ENCODE data around the gene FSIP1.

The FSIP1 gene

GRCh38 chr15:39793923-39794322 is 11.3 kb upstream of the FSIP1 start:
- in situ Hi-C loops (cut with HindIII; ENCODE audit: low sequenced_read_pairs), result no loop called here

DNA sequence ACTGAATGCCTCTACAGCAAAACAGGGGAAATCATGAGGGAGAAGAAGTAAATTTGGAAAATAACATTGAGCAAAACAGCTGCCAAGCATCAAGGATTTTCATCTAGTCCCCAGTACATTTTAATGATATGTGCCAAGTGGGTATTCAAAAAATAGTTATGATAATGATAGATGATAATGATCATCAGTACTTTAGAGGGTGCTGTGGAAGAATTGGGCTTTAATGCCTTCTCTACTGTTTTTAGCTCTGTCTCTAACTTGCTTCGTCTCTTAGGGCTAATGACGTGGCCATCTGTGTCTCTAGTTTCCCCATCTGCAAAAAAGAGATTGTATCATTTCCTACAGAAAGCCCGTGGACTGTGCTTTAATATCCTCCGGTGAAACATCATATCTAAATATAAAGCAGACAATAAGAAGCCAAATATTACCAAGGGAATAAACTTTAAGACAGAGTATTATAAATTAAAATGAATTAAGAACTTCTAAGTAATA is 10.2 kb upstream of the FSIP1 start:
- in situ Hi-C loops (cut with HindIII; ENCODE audit: low sequenced_read_pairs), result no loop called here

DNA sequence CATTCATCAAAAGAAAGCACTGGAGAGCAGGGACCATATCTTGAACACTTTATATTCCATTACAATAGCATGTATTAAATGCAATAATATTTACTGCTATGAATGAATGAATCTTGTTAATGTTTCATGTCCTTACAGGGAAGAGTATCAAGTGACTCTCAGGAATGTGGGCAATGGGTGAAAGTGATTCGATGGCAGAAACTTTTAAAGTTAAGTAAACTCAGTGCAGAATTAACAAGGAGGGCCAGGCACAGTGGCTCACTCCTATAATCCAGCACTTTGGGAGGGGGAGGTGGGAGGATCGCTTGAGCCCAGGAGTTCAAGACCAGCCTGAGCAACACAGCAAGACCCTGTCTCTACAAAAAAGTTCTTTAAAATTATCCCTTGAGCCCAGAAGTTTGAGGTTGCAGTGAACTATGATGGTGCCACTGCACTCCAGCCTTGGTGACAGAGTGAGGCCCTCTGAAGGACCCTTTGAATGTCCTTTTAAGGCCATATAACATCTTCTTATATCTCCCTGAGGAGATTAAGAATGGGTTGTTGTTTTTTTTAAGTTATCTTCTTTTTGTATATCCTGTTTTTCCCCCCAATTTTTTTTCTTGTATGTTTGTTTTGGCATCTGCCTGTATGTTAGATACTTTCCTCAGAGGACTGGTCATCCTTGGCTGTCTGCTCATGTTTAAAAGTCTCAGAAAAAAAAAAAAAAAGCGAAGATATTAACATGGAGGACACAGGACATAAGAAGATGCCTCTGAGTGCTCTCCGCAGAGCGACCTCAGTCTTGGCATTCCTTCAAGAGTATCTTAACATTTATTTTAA is 9.6 kb upstream of the FSIP1 start:
- in situ Hi-C loops (cut with HindIII; ENCODE audit: low sequenced_read_pairs), result no loop called here

GRCh38 chr15:39789736-39790135 is 7.1 kb upstream of the FSIP1 start:
- in situ Hi-C loops (cut with HindIII; ENCODE audit: low sequenced_read_pairs), result no loop called here

DNA sequence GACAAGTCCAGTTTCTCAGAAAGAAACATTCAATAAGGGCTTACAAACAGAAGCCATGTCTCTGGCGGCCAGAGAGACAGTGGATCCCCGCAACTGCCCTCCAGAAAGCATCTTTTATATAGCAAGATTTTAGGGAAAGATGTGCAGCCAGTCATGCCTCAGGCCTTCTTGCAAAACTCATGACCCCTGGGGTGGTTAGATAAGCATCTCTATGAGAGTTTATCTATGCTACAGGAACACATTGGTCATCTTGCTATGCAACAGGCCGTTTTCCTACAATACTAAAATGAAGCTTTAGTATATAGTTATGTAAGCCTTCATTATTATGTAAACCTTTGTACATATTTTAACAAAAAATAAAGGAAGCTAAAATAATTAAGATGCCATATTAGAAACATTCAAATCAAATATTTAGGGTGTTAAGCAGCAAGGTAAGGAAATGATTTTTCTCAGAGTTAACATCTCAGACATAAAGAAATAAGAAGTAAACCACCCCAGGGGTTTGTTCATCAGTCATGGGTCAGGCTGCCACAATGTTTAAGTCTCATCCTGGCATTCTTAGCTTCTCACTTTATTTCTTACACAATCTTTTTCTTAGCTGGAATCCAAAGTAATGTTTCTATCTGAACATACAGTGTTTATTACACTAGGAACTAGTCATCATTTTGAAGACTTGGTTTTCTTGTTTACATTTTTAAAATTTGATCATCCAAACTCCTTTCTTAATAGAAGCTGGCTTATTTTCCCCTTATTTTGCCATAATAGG is 6.3 kb upstream of the FSIP1 start:
- in situ Hi-C loops (cut with HindIII; ENCODE audit: low sequenced_read_pairs), result no loop called here

DNA sequence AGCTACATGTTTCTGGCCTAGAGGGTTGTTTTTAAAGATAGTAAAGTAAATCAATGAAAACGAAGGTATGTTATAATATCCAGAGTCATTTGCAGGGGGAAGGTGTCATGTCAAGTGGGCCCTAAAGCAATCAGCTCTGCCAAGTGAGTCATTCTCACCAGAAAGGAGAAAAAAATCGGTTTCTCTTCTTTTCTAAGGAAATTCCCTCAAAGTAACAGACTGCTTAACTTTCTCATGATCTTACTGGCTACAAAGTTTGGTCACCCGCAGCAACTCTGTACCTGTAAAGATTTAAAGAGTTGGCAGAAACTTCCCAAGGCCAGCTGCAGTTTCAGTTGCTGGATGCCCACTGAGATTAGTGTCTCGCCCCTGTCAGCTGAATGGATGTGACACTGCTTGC is 5.5 kb upstream of the FSIP1 start:
- in situ Hi-C loops (cut with HindIII; ENCODE audit: low sequenced_read_pairs), result no loop called here

GRCh38 chr15:39787479-39787878 is 4.8 kb upstream of the FSIP1 start:
- in situ Hi-C loops (cut with HindIII; ENCODE audit: low sequenced_read_pairs), result no loop called here

DNA sequence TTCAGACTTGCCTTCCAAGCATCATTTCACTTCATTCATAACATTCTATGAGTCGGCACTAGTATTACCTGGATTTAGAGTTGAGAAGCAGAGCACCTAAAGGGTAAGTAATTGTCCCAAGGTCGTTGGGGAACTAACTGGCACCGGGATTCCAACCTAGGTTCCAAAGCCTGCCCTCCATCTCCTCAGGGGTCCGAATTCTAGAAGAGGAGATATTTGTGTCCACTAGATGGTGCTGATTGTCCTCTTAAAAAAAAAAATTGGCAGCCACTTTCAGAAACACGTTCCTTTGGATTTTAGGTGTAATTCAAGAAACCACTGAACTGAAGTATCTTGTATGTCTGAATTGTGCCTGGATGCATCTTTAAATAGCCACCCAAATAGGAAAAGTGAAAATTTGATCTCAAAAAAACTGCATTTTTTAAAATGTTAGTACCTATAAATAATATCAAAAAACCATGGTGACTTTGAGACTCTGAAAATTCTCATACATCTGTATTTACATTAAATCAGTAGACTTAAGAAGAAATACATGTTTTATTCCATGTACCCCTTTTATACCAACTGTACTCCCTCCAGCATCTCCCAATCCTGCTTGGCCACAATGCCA is 3.9 kb upstream of the FSIP1 start:
- in situ Hi-C loops (cut with HindIII; ENCODE audit: low sequenced_read_pairs), result no loop called here

GRCh38 chr15:39785841-39786240 is 3.2 kb upstream of the FSIP1 start:
- in situ Hi-C loops (cut with HindIII; ENCODE audit: low sequenced_read_pairs), result no loop called here

DNA sequence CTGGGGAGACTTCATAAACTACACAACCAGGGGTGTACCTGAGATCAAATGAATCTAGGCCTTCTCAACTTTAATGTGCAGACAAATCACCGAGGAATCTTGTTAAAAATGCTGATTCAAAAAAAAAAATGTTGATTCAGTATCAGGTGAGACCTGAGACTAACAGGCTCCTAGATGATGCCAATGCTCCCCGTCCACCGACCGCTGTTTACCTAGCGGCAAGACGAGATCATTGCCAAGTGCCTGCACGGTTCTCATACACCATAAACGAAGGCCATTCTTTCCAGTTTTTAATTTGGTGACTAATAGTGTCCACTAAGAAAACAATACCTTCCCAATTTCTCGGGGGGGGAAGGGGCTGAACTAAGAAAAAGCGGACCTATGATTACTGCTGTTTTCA is 2.5 kb upstream of the FSIP1 start:
- in situ Hi-C loops (cut with HindIII; ENCODE audit: low sequenced_read_pairs), result no loop called here

DNA sequence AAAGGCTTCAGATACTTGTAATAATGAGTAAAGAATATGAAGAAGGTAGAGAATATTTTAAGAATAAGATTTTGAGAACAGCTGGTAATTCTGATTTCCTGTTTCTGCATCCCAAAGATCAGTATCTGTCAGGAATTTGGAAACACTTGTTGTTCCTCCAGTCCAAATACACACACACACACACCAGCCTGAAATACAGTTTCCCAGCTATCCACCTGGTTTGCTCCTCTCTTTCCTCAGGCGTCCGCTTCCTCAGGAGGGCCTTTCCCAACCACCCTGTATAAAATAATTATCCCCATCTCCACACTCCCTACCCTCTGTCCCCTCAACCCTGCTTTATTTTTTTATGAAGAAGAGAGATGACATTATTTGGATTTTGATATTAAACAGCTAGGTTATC is 2.0 kb upstream of the FSIP1 start:
- in situ Hi-C loops (cut with HindIII; ENCODE audit: low sequenced_read_pairs), result no loop called here

- in situ Hi-C loops (cut with HindIII; ENCODE audit: low sequenced_read_pairs), result no loop called here
These were observed 1.5 kb upstream of the FSIP1 start for GRCh38 chr15:39784125-39784524.

GRCh38 chr15:39783244-39783820 is 691 bp upstream of the FSIP1 start:
- in situ Hi-C loops (cut with HindIII; ENCODE audit: low sequenced_read_pairs), result no loop called here

- in situ Hi-C loops (cut with HindIII; ENCODE audit: low sequenced_read_pairs), result no loop called here
These were observed 706 bp downstream of the FSIP1 start for GRCh38 chr15:39781967-39782302.

DNA sequence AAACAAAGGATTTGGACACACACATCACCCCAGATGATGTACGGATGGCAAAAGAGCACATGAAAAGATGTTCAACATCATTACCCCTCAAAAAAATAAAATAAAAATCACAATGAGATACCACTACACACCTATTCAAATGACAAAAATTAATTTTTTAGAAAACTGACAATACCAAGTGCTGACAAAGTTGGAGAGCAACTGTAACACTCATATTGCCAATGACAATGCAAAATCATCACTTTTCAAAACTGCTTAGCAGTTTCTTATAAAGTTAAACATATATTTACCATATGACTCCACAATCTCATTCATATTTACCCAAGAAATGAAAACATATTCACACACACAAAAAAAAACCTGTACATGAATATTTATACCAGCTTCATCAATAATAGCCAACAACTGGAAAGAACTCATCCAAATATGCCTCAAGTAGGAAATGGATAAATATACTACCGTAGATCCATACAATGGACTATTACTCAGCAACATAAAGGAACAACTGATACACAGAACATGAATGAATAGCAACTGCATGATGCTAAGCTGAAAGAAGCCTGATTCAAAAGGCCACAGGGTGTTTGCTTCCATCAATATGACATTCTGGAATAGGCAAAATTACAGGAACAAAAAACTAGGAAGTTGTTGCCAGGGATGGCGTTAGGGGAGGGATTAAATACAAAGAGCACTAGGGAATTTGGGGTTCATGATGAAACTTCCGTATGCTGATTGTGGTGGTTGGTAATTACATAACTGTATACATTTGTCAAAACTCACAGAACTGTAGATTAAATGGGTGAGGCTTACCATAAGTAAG is 1.3 kb downstream of the FSIP1 start:
- in situ Hi-C loops (cut with HindIII; ENCODE audit: low sequenced_read_pairs), result no loop called here

DNA sequence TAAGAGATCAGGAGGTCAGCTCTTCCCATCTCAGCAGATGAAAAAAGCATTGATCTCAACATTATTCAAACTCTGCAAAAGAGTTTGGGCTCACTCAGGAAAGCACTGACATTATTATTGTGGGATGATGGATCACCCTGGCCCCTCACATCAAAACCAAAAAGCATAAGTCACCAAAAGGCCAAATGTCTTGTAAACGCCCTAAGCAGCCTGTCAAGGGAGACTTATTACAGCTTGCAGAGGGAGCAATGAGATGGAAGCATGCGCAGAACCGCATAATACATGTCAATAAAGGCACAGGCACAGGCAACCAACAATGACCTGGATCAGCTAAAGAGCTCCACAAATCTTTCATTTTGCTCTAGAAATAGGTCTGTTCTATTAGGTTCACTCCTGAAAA is 4.6 kb downstream of the FSIP1 start:
- in situ Hi-C loops (cut with HindIII; ENCODE audit: low sequenced_read_pairs), result no loop called here

GRCh38 chr15:39777496-39777895 is 5.1 kb downstream of the FSIP1 start:
- in situ Hi-C loops (cut with HindIII; ENCODE audit: low sequenced_read_pairs), result no loop called here

DNA sequence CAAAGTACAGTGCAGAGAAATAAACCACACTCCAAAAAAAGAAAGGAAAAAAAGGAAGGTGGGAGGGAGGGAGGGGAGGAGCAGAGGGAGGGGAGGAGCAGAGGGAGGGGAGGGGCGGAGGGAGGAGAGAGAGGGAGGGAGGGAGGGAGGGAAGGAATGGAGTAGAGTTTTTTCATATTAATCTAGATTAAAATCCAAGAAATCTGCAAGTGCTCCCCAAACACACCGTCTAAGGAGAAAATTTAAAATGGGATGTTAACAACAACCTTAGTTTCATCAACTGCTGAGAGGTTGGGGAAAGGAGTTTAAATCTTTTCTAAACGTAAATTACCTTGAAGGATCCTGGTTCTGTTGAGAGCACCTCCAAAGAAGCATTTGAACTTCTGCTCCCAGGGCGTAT is 6.6 kb downstream of the FSIP1 start:
- in situ Hi-C loops (cut with HindIII; ENCODE audit: low sequenced_read_pairs), result no loop called here

DNA sequence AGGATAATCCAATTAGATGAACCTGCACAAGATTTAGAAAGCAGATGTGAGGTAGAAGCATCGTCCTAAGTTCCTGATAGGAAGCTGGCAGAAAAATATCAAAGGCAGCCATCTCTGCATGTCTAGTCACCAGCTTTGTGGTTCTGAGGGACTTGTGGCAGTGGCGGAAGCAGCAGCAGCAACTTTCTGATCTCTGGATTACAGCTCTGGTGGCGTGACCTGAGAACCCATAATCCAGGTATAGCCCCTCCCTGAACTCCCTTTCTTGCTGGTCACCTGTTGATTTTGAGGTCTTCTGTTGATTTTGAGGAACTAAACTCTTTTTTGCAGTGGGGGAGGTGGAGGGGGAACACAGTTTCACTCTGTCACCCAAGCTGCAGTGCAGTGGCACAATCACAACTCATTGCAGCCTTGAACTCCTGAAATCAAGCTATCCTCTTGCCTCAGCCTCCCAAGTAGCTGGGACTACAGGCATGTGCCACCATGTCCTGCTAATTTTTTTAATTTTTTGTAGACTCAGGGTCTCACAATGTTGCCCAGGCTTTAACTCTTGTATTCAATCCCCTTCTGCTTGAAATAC is 7.9 kb downstream of the FSIP1 start:
- in situ Hi-C loops (cut with HindIII; ENCODE audit: low sequenced_read_pairs), result no loop called here

Measured in DLD1 (cell line).